Measurements from ENCODE around the gene ADGRL3.
"Not testable (repeated sequence)": the region's sequence is repeated elsewhere in the genome, so short reads cannot be mapped to it uniquely, and the experiment has no call there.

Gene ADGRL3

DNA sequence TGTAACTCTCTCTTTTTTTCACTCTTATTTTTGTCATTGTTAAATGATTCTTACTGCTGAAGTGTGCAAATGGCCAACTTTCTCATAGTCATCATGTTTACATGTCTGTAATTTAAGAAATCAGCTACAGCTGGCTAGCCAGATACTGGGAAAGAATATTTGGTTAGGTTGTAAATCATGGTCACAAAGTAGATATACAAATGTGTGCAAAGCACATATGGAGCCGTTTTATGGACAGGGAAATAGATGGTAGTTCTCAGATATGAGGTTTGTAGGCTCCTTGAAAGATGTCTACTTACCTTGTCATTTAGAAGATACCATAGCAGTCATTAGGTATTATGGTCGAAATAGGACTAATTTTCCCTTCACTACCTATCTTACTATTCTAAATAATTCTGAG is 430.4 kb downstream of the ADGRL3 start:
- Mint-ChIP-seq H3K9me3 (peaks cover 11% of the 10 kb centered on the region), H3K4me3 (no peak overlapping the region)
- no peak for ATAC-seq (replicated peaks; ENCODE audit: extremely low read depth, poor library complexity, severe bottlenecking)

DNA sequence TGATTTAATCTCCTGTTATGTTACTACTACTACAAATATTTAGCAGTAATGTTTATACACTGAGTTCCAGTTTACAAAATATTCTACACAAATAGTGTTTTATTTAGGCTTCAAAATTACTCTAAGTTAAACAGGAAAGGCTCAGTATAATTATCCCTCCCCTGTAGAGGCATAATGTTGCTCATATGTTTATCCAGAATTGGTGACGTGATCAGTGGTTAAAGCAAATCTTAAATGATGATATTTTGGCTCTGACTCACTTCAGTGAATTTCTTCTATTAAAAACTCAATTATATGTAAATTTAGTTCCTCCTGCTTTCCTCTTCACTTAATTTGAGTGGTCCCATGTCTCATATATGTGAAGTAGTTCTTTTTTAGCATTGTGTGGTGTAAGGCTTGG is 438.5 kb downstream of the ADGRL3 start:
- Mint-ChIP-seq H3K36me3 (ENCODE audit: insufficient read depth) (no peaks in the 10 kb centered on the region), H3K9me3 (peaks cover 29% of the 10 kb centered on the region), H3K27ac (ENCODE audit: low read depth) (no peak overlapping the region), H3K27me3 (no peaks in the 10 kb centered on the region), H3K4me1 (no peaks in the 10 kb centered on the region), H3K4me3 (no peak overlapping the region)
- no peak for ATAC-seq (replicated peaks; ENCODE audit: extremely low read depth, poor library complexity, severe bottlenecking)
- DNase-seq (ENCODE audit: low spot score in 2 of 2) = no peak

More for the DNA sequence above, 430.4 kb downstream of the ADGRL3 start:
- Mint-ChIP-seq H3K4me1 (no peaks in the 10 kb centered on the region), H3K36me3 (ENCODE audit: insufficient read depth) (no peaks in the 10 kb centered on the region), H3K27me3 (no peaks in the 10 kb centered on the region), H3K27ac (ENCODE audit: low read depth) (no peak overlapping the region)
- DNase-seq (ENCODE audit: low spot score in 2 of 2) = no peak

DNA sequence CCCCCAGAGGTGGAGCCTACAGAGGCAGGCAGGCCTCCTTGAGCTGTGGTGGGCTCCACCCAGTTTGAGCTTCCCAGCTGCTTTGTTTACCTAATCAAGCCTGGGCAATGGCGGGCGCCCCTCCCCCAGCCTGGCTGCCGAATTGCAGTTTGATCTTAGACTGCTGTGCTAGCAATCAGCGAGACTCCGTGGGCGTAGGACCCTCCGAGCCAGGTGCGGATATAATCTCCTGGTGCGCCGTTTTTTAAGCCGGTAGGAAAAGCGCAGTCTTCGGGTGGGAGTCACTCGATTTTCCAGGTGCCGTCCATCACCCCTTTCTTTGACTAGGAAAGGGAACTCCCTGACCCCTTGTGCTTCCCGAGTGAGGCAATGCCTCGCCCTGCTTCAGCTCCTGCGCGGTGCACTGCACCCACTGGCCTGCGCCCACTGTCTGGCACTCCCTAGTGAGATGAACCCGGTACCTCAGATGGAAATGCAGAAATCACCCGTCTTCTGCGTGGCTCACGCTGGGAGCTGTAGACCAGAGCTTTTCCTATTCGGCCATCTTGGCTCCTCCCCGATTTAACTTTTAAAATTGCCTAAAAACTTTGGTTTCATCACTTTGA is 446.7 kb downstream of the ADGRL3 start:
- H3K36me3 Mint-ChIP-seq (ENCODE audit: insufficient read depth); H3K4me1 Mint-ChIP-seq; H3K27ac Mint-ChIP-seq (ENCODE audit: low read depth); H3K27me3 Mint-ChIP-seq; DNase-seq (ENCODE audit: low spot score in 2 of 2); ATAC-seq (replicated peaks; ENCODE audit: extremely low read depth, poor library complexity, severe bottlenecking); H3K9me3 Mint-ChIP-seq; H3K4me3 Mint-ChIP-seq: not testable (repeated sequence)

- Mint-ChIP-seq H3K4me3 (no peak overlapping the region), H3K27me3 (no peaks in the 10 kb centered on the region), H3K9me3 (peaks cover 1% of the 10 kb centered on the region), H3K36me3 (ENCODE audit: insufficient read depth) (no peaks in the 10 kb centered on the region), H3K27ac (ENCODE audit: low read depth) (no peak overlapping the region), H3K4me1 (no peaks in the 10 kb centered on the region)
- no peak for ATAC-seq (replicated peaks; ENCODE audit: extremely low read depth, poor library complexity, severe bottlenecking)
- no peak for DNase-seq (ENCODE audit: low spot score in 2 of 2)
These were observed 448.1 kb downstream of the ADGRL3 start for GRCh38 chr4:61648264-61648663.

GRCh38 chr4:61657016-61657415 is 456.9 kb downstream of the ADGRL3 start:
- no peaks in the 10 kb centered on the region for H3K36me3 Mint-ChIP-seq (ENCODE audit: insufficient read depth)
- no peak overlapping the region for H3K27ac Mint-ChIP-seq (ENCODE audit: low read depth)
- no peak for DNase-seq (ENCODE audit: low spot score in 2 of 2)
- H3K27me3 Mint-ChIP-seq = no peaks in the 10 kb centered on the region
- H3K4me3 Mint-ChIP-seq = no peak overlapping the region
- no peaks in the 10 kb centered on the region for H3K4me1 Mint-ChIP-seq
- peaks cover 21% of the 10 kb centered on the region for H3K9me3 Mint-ChIP-seq
- ATAC-seq (replicated peaks; ENCODE audit: extremely low read depth, poor library complexity, severe bottlenecking) = no peak

GRCh38 chr4:61661960-61662359 is 461.8 kb downstream of the ADGRL3 start:
- ATAC-seq (replicated peaks; ENCODE audit: extremely low read depth, poor library complexity, severe bottlenecking) = no peak
- Mint-ChIP-seq H3K36me3 (ENCODE audit: insufficient read depth) (no peaks in the 10 kb centered on the region), H3K9me3 (peaks cover 16% of the 10 kb centered on the region), H3K4me3 (no peak overlapping the region), H3K4me1 (no peaks in the 10 kb centered on the region), H3K27me3 (no peaks in the 10 kb centered on the region), H3K27ac (ENCODE audit: low read depth) (no peak overlapping the region)
- DNase-seq (ENCODE audit: low spot score in 2 of 2) = no peak

DNA sequence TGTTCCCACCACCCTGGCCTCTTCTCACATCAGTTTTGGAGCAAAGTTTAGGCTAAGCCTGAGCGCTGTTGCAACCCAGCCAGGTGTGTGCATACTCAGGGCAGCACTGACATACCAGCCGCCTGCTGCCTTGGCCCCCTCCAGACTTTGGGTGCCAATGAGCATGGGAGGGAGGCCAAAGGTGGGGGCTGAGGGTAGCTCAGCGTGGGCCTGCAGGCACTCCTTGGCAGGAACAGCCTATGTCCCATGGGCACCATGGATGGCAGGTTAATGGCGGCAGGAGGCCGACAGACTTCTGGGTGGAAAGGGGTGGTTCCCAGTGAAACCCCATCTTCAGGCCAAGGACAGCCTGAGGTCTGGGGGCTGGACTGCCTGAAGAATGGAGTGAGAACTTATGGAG is 462.2 kb downstream of the ADGRL3 start:
- peaks cover 16% of the 10 kb centered on the region for H3K9me3 Mint-ChIP-seq
- H3K27ac Mint-ChIP-seq (ENCODE audit: low read depth) = no peak overlapping the region
- ATAC-seq (replicated peaks; ENCODE audit: extremely low read depth, poor library complexity, severe bottlenecking) (no peak), DNase-seq (ENCODE audit: low spot score in 2 of 2) (no peak)
- no peak overlapping the region for H3K4me3 Mint-ChIP-seq
- H3K27me3 Mint-ChIP-seq = no peaks in the 10 kb centered on the region
- H3K4me1 Mint-ChIP-seq = no peaks in the 10 kb centered on the region
- H3K36me3 Mint-ChIP-seq (ENCODE audit: insufficient read depth) = no peaks in the 10 kb centered on the region

DNA sequence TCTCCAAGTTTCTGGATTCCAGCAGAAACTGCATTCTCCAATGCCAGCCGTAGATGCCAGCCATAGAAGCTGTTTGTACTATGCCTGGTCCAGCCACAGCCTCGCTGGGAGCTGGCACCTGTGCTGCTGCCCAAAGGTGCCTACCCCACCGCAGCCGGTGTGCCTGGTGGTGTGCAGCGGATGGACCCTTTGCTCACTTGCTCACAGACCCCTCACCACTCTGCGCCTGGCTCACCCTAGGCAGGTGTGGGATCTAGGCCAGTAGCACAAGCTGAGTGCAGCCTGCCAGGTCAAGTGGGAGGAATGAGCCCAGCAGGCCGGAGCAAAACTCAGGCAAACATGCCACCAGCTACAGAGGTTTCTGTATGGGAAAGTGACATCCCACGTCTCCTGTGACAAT is 463.2 kb downstream of the ADGRL3 start:
- no peaks in the 10 kb centered on the region for H3K4me1 Mint-ChIP-seq
- H3K4me3 Mint-ChIP-seq = no peak overlapping the region
- H3K27ac Mint-ChIP-seq (ENCODE audit: low read depth) = no peak overlapping the region
- H3K27me3 Mint-ChIP-seq = no peaks in the 10 kb centered on the region
- no peaks in the 10 kb centered on the region for H3K36me3 Mint-ChIP-seq (ENCODE audit: insufficient read depth)
- DNase-seq (ENCODE audit: low spot score in 2 of 2) = no peak
- H3K9me3 Mint-ChIP-seq = peaks cover 9% of the 10 kb centered on the region
- no peak for ATAC-seq (replicated peaks; ENCODE audit: extremely low read depth, poor library complexity, severe bottlenecking)

- no peaks in the 10 kb centered on the region for H3K36me3 Mint-ChIP-seq (ENCODE audit: insufficient read depth)
- no peak overlapping the region for H3K4me3 Mint-ChIP-seq
- no peaks in the 10 kb centered on the region for H3K27me3 Mint-ChIP-seq
- H3K27ac Mint-ChIP-seq (ENCODE audit: low read depth) = no peak overlapping the region
- ATAC-seq (replicated peaks; ENCODE audit: extremely low read depth, poor library complexity, severe bottlenecking) = no peak
- no peak for DNase-seq (ENCODE audit: low spot score in 2 of 2)
- no peaks in the 10 kb centered on the region for H3K9me3 Mint-ChIP-seq
- no peaks in the 10 kb centered on the region for H3K4me1 Mint-ChIP-seq
These were observed 465.5 kb downstream of the ADGRL3 start for GRCh38 chr4:61665649-61666048.

- ATAC-seq (replicated peaks; ENCODE audit: extremely low read depth, poor library complexity, severe bottlenecking) (no peak), DNase-seq (ENCODE audit: low spot score in 2 of 2) (no peak)
- Mint-ChIP-seq H3K4me1 (no peaks in the 10 kb centered on the region), H3K9me3 (no peaks in the 10 kb centered on the region), H3K36me3 (ENCODE audit: insufficient read depth) (no peaks in the 10 kb centered on the region), H3K4me3 (no peak overlapping the region), H3K27me3 (no peaks in the 10 kb centered on the region), H3K27ac (ENCODE audit: low read depth) (no peak overlapping the region)
These were observed 466.1 kb downstream of the ADGRL3 start for GRCh38 chr4:61666244-61666643.

- Mint-ChIP-seq H3K4me1 (no peaks in the 10 kb centered on the region), H3K27me3 (no peaks in the 10 kb centered on the region), H3K4me3 (no peak overlapping the region), H3K9me3 (no peaks in the 10 kb centered on the region), H3K27ac (ENCODE audit: low read depth) (no peak overlapping the region), H3K36me3 (ENCODE audit: insufficient read depth) (no peaks in the 10 kb centered on the region)
- DNase-seq (ENCODE audit: low spot score in 2 of 2) (no peak), ATAC-seq (replicated peaks; ENCODE audit: extremely low read depth, poor library complexity, severe bottlenecking) (no peak)
These were observed 471.5 kb downstream of the ADGRL3 start for GRCh38 chr4:61671599-61671998.

GRCh38 chr4:61675464-61675863 is 475.3 kb downstream of the ADGRL3 start:
- no peaks in the 10 kb centered on the region for H3K36me3 Mint-ChIP-seq (ENCODE audit: insufficient read depth)
- no peaks in the 10 kb centered on the region for H3K27me3 Mint-ChIP-seq
- no peak for ATAC-seq (replicated peaks; ENCODE audit: extremely low read depth, poor library complexity, severe bottlenecking)

DNA sequence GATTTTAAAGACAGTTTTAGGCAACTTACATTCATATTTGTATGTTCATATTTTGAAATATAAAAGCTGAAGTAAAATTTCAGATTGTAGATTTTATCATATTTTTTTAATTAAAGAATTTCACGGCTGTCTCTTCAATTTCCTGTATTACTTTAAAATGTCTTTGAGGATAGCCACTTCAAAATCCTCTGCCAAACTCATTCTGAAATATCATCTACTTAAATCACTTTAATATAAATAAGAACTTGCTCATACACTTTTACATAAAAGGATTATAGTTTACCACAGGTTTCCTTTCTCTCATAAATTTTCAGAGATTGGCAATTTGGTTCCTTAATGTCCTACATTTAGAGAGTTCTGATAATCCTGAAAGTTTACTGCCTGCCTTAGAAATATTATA is 478.2 kb downstream of the ADGRL3 start:
- Mint-ChIP-seq H3K36me3 (ENCODE audit: insufficient read depth) (no peaks in the 10 kb centered on the region), H3K27me3 (no peaks in the 10 kb centered on the region), H3K4me3 (no peak overlapping the region)

More at GRCh38 chr4:61675464-61675863, 475.3 kb downstream of the ADGRL3 start:
- no peak for DNase-seq (ENCODE audit: low spot score in 2 of 2)
- Mint-ChIP-seq H3K27ac (ENCODE audit: low read depth) (no peak overlapping the region), H3K4me1 (no peaks in the 10 kb centered on the region), H3K4me3 (no peak overlapping the region), H3K9me3 (no peaks in the 10 kb centered on the region)

DNA sequence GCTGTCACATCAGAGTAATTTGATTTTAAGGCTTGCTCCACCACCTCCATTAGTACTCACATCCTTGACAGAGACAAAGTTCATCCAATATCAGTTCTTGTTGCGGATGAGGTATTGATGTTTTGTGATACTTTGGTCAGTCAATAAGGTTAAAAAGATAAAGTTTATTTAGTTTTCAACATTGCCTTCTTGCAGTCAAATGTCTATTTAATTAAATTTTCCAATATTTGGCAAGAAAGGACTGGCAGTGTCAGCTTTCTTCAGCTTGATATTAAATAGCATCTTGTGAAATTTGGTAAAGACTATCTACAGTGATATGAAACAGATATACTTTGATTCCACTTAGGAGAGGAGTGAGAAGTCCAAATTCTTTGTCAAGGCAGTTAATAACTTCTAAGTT is 493.4 kb downstream of the ADGRL3 start:
- no peak for DNase-seq (ENCODE audit: low spot score in 2 of 2)
- H3K4me1 Mint-ChIP-seq = no peaks in the 10 kb centered on the region
- no peaks in the 10 kb centered on the region for H3K9me3 Mint-ChIP-seq
- H3K27me3 Mint-ChIP-seq = no peaks in the 10 kb centered on the region
- ATAC-seq (replicated peaks; ENCODE audit: extremely low read depth, poor library complexity, severe bottlenecking) = no peak
- H3K27ac Mint-ChIP-seq (ENCODE audit: low read depth) = no peak overlapping the region
- H3K36me3 Mint-ChIP-seq (ENCODE audit: insufficient read depth) = no peaks in the 10 kb centered on the region
- H3K4me3 Mint-ChIP-seq = no peak overlapping the region

More for the DNA sequence above, 478.2 kb downstream of the ADGRL3 start:
- DNase-seq (ENCODE audit: low spot score in 2 of 2) (no peak), ATAC-seq (replicated peaks; ENCODE audit: extremely low read depth, poor library complexity, severe bottlenecking) (no peak)
- no peak overlapping the region for H3K27ac Mint-ChIP-seq (ENCODE audit: low read depth)
- peaks cover 17% of the 10 kb centered on the region for H3K9me3 Mint-ChIP-seq
- no peaks in the 10 kb centered on the region for H3K4me1 Mint-ChIP-seq
